Activated T-cell treated with anti-CD3 and anti-CD28 coated beads, Interleukin-2, amount 50 U/mL, for 4 hours (primary cell): ENCODE data around the gene KIF26A. TPM values are rescaled to one million over a fixed set of nuclear protein-coding genes. Genes with fewer than 3 reads are reported as not detected.

Experiments
- total RNA-seq, 3 donors: library from RNA; stranded (reverse); gene quantifications; one replicate each; pipeline ENCODE4 v1.2.1, GENCODE V29; 2021

KIF26A gene
- total RNA-seq, 3 donors from 2014 or later = 0.24 to 0.86 (median 0.40) TPM

Other genes with a start within 250 kb of the KIF26A start
- 1 to 10 TPM in 1 of 3 donors, under 1 TPM in 2; 0.30 to 1.1 (median 0.90) TPM for gene TDRD9, start 210.1 kb upstream of the KIF26A start, total RNA-seq
- not detected for gene RD3L, start 196.1 kb upstream of the KIF26A start, total RNA-seq
- gene ASPG, start 52.9 kb upstream of the KIF26A start, total RNA-seq = under 1 TPM in 1 of 3 donors, not detected in 2; 0.19 TPM